HG03280 (cell line): Measurements from ENCODE around the gene CPE.

ENCODE experiments used
- ATAC-seq: cut with Tn5 transposase; IDR thresholded peaks from one replicate; pipeline ENCODE4 v1.9.1; 2021; ENCODE audit warnings: mild to moderate bottlenecking, moderate library complexity; ENCODE audit not compliant: unreplicated experiment

The CPE gene

DNA sequence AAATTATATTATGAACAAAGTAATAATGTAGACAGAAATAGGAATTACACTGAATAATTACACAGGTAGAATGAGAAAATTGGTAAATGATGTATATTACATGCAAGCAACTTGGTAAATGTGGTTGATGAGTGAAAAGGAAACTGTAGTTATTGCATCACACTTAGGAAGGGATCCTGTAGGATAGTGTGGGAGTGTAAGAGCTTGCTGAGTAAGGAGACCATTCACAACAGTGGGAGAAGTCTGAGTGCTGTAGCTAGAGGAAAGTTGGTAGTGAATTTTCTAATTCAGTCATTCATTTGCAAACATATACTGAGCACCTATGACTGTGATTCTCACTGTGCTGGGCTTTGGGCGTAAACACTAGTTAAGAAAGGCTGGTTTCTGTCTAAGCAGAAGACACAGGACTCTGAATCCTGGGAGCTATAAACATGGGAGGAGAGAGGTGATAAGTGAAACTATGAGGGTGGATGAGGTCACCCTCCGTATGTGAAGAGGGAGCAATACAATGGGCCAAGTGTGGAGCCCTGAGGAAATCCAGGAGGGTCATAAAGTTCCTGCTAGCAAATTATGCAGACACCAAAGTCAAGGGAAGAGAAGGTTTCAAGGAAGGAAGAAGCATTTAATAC is 14.2 kb upstream of the CPE start:
- ATAC-seq, result no peak

- ATAC-seq, result no peak
Measured at GRCh38 chr4:165367040-165367439, 11.8 kb upstream of the CPE start.

DNA sequence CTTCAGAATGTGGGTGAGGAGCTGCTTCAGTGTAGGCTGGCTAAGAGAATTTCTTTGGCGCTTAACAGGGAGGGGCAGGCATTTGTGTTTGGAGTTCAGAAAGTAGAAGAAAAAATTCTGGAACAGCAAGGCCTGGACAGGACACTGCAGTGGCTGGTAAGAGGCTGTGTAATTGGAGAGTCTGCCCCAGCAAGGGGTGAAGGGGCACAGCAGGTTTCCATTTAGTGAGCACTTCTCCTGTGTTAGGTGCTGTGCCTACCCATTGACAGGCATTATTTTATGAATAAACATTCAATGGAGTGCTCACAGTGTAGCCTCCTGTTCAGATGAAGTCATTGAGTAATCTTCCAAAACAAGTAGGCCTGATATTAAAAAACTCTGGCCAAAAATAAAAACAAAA is 10.7 kb upstream of the CPE start:
- ATAC-seq, result no peak

- no peak for ATAC-seq
Measured at GRCh38 chr4:165368567-165368966, 10.2 kb upstream of the CPE start.

DNA sequence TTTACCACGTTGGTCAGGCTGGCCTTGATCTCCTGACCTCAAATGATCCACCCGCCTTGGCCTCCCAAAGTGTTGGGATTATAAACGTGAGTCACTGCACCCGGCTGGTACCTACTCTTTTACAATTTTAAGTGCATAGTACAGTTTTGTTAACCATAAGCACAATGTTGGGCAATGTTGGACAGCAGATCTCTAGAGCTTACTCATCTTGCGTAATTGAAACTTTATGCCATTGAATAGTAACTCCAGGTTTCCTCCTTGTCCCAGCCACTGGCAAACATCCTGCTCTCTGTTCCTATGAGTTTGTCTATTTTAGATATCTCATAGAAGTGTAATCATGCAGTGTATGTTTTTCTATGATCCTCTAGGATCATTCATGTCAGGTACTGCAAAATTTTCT is 9.3 kb upstream of the CPE start:
- ATAC-seq, result no peak

DNA sequence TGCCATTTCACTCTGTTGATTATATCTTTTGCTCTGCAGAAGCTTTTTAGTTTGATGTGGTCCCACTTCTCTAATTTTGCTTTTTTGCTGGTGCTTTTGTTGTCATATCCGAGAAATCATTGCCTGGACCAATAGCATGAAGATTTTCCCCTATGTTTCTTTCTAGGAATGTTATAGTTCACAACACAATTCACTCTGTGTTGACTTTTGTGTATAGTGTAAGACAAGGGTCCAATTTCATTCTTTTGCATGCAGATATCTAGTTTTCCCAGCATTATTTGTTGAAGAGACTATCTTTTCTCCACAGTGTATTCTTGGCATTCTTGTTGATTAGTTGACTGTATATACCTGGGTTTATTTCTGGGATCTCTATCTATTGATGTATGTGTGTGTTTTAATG is 8.3 kb upstream of the CPE start:
- no peak for ATAC-seq

DNA sequence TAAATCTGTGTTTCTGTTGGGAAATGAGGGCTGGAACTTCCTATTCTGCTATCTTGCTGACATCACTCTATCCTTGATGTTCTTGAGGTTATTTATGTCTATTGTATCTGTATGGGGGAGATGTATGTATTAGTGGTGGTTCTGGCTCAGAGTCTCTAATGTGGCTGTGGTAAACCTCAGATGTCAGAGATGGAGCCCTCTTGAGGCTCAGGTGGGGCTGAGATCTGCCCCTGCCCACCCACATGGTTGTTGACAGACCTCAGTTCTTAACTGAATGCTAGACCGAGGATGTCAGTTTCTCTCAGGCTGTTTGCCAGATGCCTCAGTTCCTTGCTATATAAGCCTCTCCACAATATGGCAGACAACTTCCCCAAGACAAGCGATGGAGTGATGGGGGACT is 3.3 kb upstream of the CPE start:
- ATAC-seq, result no peak

DNA sequence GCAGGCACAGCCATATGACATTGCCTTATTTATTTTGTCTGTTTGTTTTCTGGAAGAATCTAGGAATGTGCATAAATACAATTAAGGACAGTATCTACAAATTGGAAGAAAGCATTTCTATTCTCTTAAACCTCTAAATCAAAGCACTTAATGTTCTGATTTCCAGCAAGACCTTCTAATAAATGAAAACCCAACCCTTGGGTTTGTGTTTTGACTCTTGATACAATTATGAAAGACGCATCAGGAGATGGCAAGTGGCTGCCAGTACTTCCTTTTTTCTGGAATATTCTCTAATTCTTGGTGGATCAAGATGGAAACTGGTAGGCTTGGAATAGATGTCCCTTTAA is 437 bp upstream of the CPE start:
- no peak for ATAC-seq

DNA sequence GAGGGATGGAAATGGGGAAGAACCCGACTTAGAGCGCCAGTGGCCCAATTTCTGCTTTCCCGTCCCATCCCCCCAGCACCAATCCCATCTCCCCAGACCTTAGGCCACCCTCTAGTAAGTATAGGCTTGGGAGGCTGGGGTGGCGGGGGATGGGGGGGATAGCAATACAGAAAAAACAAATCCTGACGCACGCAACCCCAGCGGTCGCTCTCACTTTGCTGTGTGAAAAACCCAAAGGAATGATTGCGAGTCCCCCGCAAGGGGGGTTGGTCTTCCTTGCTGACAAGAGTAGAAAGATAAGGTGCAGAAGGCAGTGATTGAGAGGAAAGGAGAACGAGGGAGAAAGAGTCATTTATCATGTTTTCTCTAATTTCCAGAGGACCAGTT is 863 bp downstream of the CPE start:
- ATAC-seq, result no peak

GRCh38 chr4:165380805-165381204 is 2.0 kb downstream of the CPE start:
- no peak for ATAC-seq

DNA sequence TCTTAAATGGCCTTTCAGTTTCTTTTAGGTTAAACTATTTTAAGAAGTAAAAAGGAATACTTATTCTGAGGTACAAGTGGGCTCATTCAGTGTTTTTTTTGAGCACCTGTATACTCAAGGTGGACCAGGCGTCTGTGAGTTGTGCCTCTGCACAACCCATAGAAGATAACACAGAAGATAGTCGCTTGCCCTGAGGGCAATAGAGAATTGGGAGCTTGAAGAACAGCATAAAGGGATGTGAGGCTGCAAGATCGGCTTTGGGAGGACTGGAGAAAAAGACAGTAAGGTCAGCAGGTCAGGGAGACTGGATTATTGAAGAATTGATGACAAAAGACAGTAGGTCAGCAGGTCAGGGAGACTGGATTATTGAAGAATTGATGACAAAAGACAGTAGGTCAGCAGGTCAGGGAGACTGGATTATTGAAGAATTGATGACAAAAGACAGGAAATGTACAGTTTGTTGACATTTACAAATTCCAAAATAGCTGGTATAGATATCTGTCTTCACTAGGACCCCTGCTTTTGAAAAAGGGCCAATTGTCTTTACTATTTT is 3.1 kb downstream of the CPE start:
- ATAC-seq, result no peak

GRCh38 chr4:165382640-165383039 is 3.8 kb downstream of the CPE start:
- no peak for ATAC-seq

- no peak for ATAC-seq
Measured at GRCh38 chr4:165383591-165384073, 4.8 kb downstream of the CPE start.

- ATAC-seq, result no peak
Measured at GRCh38 chr4:165384186-165384585, 5.4 kb downstream of the CPE start.

DNA sequence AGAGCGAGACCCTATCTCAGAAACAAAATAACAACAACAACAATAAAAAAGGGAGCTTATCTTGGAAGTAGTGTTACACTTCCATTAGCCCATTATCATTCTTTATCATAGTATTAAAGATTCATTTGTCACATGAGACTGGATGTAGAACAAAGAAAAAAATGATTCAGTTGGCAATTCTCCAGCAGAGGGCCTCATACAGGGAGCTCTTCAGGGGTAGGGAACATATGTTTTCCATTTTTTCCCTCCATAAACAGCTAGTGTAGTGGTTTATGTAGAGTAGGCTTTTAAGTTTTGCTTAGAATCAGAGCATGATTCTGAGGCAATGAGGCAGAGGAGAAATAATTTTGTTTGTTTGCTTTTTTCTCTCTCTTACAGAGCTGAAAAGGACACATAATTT is 5.8 kb downstream of the CPE start:
- no peak for ATAC-seq

- ATAC-seq, result no peak
Measured at GRCh38 chr4:165385126-165385525, 6.3 kb downstream of the CPE start.

DNA sequence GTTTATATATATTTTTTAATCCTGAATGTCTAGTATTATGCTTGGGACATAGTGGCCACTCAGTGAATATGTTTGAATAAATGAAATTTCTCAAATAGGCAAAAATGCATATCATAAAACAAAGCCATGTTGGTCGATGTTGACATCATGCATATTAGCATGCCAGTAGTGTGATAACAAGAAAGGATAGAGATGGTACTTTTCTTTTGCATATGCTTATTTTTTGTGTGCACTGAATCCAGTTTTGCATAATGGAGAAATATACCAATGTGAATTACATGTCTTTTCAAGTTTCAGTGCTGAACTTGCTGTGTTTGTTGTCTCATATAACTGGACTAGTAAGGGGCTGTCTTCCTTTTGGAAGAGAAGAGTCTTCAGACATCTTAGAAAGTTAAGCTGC is 7.5 kb downstream of the CPE start:
- no peak for ATAC-seq

DNA sequence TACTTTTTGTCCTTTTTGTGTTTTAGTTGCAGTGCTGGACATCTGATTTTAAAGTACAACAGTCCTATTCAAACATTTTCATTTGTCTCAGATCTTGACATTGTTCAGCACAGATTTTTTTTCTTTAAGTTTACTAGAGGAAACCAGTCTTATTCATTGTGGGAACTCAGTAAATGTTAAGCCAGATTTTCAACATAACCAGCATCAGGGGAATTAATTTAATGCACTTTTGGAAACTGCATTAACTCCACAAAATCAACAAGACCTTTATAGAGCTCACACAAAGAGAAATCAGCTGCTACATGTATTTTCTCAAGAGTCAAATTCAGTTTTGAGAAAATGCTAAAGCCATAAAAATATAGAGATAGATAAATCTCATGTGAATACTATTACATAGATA is 9.9 kb downstream of the CPE start:
- no peak for ATAC-seq

GRCh38 chr4:165393051-165393450 is 14.2 kb downstream of the CPE start:
- ATAC-seq, result no peak

DNA sequence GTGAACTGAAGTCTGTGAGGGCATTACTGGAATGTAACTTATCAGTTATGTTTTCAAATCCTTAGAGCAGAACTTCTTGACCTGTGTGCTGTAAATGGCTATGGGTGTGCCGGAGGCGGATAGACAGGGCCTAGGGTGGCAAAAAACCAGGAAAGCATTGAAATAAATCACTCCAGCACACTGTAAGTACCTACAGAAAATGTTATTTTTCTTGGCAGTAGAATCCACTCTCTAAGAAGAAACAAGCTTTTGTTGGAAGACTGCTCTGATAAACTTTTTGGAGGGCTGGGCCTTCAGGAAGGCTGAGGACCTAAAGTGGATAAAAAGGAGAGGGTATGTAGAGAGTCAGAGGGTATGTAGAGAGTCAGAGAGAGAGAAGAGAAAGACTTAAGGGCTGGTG is 14.9 kb downstream of the CPE start:
- ATAC-seq, result no peak

GRCh38 chr4:165394275-165394674 is 15.5 kb downstream of the CPE start:
- no peak for ATAC-seq

DNA sequence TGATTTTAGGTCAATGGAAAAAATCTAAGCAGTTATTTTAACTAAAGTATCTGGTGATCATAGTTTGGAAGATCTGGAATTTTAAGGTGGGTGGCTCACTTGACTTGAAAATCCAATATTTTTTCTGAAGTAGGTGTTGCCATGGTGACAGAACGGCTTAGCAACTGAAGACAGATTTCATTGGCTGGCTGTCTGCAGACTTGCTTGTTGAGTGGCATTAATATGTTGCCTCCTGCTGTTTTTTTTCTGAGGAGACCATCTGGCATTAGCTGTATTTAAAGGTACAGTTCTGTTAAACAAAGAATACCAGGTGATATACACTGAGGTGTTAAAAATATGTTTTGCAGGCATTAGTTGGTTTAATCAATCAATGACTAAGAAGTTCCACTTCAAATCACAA is 19.8 kb downstream of the CPE start:
- ATAC-seq, result no peak

GRCh38 chr4:165402375-165402774 is 23.6 kb downstream of the CPE start:
- ATAC-seq, result no peak
